Neural progenitor cell (in vitro differentiated cells): ENCODE data around the gene MSI2.

ENCODE experiments used
- CTCF ChIP-seq: fragments of 200-600 bp; sonication (generic); IDR thresholded peaks from 2 replicates; pipeline ENCODE4 v1.5.1; 2017; ENCODE audit warnings: antibody characterized with exemption, mild to moderate bottlenecking
- EZH2 ChIP-seq: fragments of 200-600 bp; sonication (generic); IDR thresholded peaks from 2 replicates; pipeline ENCODE4 v1.6.1; 2017; ENCODE audit warnings: antibody characterized with exemption, mild to moderate bottlenecking, moderate library complexity

DNA sequence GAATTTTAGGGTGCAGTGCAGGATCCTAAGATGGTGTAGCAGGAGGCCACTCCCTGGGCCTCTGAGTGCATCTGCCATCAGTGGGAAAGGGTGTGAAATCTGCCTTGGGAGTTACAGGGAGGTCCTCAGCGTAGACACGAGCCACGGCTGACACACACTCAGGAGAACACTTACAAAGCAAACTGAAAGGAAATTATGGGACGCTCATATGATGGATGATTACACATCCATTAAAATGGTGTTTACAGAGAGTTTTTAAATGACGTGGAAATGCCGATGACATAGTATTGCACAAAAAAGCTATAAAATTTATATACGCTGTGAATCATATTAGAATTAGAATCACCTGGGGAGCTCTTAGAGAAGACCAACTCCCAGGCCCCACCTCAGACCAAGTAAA is 313.5 kb downstream of the MSI2 start:
- TF ChIP-seq CTCF (no peak), EZH2 (no peak)
